Esophagus squamous epithelium (tissue), 4 donors: Measurements from ENCODE around the gene RUNX3.

Experiments used
- POLR2A ChIP-seq, 4 donors: fragments of 450-650 bp; IDR thresholded peaks; one replicate each; pipeline ENCODE4 v1.6.1; 2017; ENCODE audit warnings: antibody characterized with exemption in 4 of 4, mild to moderate bottlenecking in 4 of 4, moderate library complexity in 3 of 4
- TF ChIP-seq, protein P1 (sequence below), 6 experiments: fragments of 450-650 bp in 4 of 6; fragments of 200-600 bp in 2 of 6; sonication (generic) in 2 of 6; IDR thresholded peaks; one replicate each; pipeline ENCODE4 v1.5.1; 2016 to 2019; ENCODE audit warnings: antibody characterized with exemption in 6 of 6, mild to moderate bottlenecking in 4 of 6, moderate library complexity in 4 of 6

- no peak for TF ChIP-seq POLR2A (IDR thresholded peaks at IDR 0.05)
- TF ChIP-seq, protein P1, sequence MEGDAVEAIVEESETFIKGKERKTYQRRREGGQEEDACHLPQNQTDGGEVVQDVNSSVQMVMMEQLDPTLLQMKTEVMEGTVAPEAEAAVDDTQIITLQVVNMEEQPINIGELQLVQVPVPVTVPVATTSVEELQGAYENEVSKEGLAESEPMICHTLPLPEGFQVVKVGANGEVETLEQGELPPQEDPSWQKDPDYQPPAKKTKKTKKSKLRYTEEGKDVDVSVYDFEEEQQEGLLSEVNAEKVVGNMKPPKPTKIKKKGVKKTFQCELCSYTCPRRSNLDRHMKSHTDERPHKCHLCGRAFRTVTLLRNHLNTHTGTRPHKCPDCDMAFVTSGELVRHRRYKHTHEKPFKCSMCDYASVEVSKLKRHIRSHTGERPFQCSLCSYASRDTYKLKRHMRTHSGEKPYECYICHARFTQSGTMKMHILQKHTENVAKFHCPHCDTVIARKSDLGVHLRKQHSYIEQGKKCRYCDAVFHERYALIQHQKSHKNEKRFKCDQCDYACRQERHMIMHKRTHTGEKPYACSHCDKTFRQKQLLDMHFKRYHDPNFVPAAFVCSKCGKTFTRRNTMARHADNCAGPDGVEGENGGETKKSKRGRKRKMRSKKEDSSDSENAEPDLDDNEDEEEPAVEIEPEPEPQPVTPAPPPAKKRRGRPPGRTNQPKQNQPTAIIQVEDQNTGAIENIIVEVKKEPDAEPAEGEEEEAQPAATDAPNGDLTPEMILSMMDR (IDR thresholded peaks at IDR 0.05): no peak
Observed at GRCh38 chr1:24959623-24959975, 29.5 kb upstream of the RUNX3 start.
